Fibroblast of the aortic adventitia (primary cell): ENCODE data around the gene RALA. TPM values are rescaled to one million over a fixed set of nuclear protein-coding genes. Genes with fewer than 3 reads are reported as not detected.
"Not testable (repeated sequence)": the region's sequence is repeated elsewhere in the genome, so short reads cannot be mapped to it uniquely, and the experiment has no call there.

Experiments used
- DNase-seq: peaks from one replicate; pipeline ENCODE4 v3.0.0-alpha.2; 2010; ENCODE audit warnings: low read depth
- H3K4me3 ChIP-seq: 2 replicates; pipeline ENCODE4 v1.5.1; 2011; ENCODE audit warnings: low read depth, mild to moderate bottlenecking, control low read depth, low read length, moderate library complexity
- total RNA-seq: library from RNA; depleted of rRNA; stranded (reverse); fragments of >200 nt; gene quantifications from 2 replicates; pipeline ENCODE4 v1.2.3, GENCODE V29; 2012; ENCODE audit warnings: low replicate concordance
- TF ChIP-seq, protein P1 (sequence below): IDR thresholded peaks from 2 replicates; pipeline ENCODE4 v1.5.1; 2011; ENCODE audit warnings: mild to moderate bottlenecking, low read length, control low read depth, inconsistent platforms; ENCODE audit not compliant: insufficient read depth

RALA gene
- total RNA-seq, 1 donor: 42.7 TPM

DNA sequence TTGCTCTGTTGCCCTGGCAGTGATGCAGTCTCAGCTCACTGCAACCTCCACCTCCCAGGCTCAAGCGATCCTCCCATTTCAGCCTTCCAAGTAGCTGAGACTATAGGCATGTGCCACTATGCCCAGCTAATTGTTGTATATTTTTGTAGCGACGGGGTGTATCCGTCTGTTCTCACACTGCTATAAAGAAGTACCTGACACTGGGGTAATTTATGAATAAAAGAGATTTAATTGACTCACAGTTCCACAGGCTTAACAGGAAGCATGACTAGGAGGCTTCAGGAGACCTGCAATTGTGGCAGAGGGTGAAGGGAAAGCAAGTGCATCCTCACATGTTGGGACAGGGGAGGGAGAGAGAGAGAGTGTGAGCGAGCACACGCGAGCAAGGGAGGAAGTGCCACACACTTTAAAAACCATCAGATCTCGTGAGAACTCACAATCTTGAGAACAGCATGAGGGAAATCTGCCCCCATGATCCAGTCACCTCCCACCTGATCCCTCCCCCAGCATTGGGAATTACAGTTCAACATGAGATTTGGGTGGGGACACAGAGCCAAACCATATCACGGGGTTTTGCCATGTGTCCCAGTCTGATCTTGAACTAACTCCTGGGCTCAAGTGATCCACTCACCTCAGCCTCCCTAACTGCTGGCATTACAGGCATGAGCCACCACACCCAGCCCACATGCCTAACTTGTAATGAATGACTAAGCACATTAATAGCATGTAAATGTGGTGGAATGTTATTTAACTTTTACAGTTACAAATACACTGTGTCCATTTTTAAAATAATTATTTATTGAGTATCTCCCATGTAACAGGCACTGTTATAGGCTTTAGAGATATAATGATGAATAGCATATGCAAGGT, 65.5 kb downstream of the RALA start:
- TF ChIP-seq, protein P1, sequence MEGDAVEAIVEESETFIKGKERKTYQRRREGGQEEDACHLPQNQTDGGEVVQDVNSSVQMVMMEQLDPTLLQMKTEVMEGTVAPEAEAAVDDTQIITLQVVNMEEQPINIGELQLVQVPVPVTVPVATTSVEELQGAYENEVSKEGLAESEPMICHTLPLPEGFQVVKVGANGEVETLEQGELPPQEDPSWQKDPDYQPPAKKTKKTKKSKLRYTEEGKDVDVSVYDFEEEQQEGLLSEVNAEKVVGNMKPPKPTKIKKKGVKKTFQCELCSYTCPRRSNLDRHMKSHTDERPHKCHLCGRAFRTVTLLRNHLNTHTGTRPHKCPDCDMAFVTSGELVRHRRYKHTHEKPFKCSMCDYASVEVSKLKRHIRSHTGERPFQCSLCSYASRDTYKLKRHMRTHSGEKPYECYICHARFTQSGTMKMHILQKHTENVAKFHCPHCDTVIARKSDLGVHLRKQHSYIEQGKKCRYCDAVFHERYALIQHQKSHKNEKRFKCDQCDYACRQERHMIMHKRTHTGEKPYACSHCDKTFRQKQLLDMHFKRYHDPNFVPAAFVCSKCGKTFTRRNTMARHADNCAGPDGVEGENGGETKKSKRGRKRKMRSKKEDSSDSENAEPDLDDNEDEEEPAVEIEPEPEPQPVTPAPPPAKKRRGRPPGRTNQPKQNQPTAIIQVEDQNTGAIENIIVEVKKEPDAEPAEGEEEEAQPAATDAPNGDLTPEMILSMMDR: no peak
- H3K4me3 ChIP-seq: no peak overlapping the region
- peak; percentile 32 for DNase-seq

DNA sequence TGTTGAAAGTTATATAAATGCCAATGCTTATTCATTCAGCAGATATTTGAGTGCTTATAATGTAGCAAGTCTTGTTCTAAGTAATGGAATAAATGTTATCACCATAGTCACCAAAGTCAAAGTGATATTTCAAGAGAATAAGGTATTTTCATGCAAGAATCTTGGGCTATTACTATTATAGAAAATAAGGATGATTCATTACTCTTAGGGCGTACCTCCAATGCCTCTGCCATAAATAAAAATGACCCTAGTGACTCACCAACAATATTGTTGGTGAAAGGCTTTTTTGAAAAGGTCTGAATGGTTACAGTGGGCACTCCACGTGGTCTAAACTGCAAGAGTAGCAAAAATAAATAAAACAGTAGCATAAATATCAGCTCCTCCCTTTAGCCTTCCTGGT, 68.4 kb downstream of the RALA start:
- peak; percentile 81 for DNase-seq
- TF ChIP-seq, protein P1: no peak
- no peak overlapping the region for H3K4me3 ChIP-seq

DNA sequence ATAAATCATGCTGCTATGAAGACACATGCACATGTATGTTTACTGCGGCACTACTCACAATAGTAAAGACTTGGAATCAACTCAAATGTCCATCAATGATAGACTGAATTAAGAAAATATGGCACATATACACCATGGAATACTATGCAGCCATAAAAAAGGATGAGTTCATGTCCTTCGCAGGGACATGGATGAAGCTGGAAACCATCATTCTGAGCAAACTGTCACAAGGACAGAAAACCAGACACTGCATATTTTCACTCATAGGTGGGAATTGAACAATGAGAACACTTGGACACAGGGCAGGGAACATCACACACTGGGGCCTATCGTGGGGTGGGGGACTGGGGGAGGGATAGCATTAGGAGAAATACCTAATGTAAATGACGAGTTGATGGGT, 69.7 kb downstream of the RALA start:
- not testable (repeated sequence) for DNase-seq, H3K4me3 ChIP-seq

DNA sequence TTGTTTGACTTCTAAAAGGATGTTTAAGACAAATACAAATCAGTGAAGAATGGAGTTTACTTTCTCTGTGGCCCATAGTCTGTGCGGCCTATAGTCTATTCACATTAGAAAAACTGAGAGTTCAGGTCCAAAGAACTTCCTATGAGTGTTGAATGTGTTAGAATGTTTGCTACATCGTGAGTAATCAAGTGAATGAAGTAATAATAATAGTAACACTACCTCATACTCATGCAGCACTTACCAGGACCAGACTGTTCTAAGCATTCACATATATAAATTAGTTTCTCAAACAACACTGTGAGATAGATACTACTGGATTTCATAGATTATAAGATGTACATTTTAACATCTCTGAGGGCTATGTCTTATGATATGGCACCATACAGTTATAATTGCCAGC, 70.4 kb downstream of the RALA start:
- DNase-seq: no peak
- no peak overlapping the region for H3K4me3 ChIP-seq
- TF ChIP-seq, protein P1: no peak

DNA sequence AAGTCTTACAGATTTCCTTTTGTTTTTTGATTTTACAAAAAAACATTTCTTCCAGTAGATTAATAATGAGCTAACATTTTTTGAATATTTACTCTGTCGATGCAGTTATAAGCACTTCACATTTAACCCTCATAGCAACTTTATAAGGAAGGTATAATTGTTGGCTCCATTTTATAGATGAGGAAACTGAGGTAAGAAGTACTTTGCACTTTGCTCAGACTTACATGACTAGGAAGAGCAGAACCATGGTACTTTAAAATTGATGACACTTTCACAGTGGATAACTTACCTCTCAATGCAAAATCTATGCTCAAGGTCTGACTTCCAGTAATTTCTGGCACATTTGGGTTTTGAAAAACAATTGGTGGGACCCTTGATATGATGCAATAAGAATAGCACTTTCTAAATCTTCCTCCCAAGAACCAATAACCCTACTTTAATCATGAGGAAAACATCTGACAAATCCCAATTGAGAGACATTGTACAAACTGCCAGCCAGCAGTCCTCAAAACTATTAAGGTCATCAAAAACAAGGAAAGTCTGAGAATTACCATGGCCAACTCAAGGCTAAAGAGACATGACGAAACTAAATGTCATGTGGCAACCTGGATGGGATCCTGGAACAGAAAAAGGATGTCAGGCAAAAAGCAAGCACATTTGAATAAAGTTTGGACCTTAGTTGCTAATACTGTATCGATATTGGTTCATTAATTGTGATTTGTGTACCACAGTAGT, 72.6 kb downstream of the RALA start:
- TF ChIP-seq, protein P1: no peak
- no peak for DNase-seq
- no peak overlapping the region for H3K4me3 ChIP-seq

DNA sequence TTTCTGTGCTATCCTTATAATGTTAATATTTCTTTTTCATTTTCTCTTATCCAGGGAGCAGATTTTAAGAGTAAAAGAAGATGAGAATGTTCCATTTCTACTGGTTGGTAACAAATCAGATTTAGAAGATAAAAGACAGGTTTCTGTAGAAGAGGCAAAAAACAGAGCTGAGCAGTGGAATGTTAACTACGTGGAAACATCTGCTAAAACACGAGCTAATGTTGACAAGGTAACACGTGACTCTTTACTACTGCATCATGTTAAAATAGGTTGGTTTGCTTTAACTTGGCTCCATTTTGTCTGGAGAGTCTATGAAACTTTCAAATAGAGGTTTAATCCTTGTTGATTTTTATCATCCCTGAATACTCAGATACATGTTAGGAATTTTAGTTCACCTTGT, 73.3 kb downstream of the RALA start:
- DNase-seq: no peak
- TF ChIP-seq, protein P1: no peak

DNA sequence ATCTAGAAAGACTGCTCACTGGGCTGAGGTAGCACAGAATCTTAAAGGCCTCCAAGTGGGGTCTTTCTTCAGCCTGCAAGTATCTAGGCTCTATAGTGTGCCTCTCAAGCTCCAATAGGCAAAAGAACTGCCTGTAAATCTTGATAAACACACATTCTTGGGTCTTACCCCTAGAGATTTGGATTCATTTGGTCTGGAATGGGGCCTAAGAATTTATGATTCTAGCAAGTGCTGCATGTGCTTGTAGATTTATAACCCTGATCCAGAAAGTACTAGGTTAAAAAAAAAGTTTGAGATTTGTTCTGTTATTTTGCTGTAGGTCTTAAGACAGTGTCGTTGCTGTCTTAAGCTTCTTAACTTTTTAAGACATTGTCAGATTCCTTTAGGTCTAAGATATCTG, 74.1 kb downstream of the RALA start:
- no peak overlapping the region for H3K4me3 ChIP-seq
- peak; percentile 59 for DNase-seq
- TF ChIP-seq, protein P1: no peak

More for the DNA sequence above, 73.3 kb downstream of the RALA start:
- H3K4me3 ChIP-seq: no peak overlapping the region
